Skin epidermis (tissue), 12 donors: ENCODE data around the gene KRT86.
"Not testable (repeated sequence)": the region's sequence is repeated elsewhere in the genome, so short reads cannot be mapped to it uniquely, and the experiment has no call there.

Experiments used
- H3K27ac ChIP-seq, 21 experiments: fragments of 200-600 bp; sonication (generic) in 11 of 21; one replicate each; pipeline ENCODE4 v1.5.0; 2020; ENCODE audit warnings: mild to moderate bottlenecking in 3 of 21, inconsistent platforms in 2 of 21, moderate library complexity in 2 of 21
- H3K4me3 ChIP-seq, 7 experiments: fragments of 200-600 bp; sonication (generic) in 2 of 7; one replicate each; pipeline ENCODE4 v1.5.0; 2020; ENCODE audit warnings: inconsistent platforms in 2 of 7, mild to moderate bottlenecking in 2 of 7, moderate library complexity in 1 of 7

KRT86 gene

DNA sequence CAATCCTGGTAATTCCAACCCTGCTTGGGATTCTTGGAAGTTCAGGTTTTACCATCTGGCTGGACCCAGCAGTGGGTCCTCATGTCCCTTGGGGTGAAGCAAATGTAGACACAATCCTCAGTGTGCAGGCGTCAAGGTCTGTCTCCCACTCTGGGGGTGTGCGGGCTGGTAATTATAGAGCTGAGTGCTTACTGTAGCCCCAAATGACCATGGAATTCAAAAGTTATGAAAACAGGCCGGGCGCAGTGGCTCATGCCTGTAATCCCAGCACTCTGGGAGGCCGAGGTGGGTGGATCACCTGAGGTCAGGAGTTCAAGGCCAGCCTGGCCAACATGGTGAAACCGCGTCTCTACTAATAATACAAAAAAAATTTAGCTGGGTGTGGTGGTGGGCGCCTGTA is 70.6 kb downstream of the KRT86 start:
- H3K4me3 ChIP-seq, H3K27ac ChIP-seq: not testable (repeated sequence)

DNA sequence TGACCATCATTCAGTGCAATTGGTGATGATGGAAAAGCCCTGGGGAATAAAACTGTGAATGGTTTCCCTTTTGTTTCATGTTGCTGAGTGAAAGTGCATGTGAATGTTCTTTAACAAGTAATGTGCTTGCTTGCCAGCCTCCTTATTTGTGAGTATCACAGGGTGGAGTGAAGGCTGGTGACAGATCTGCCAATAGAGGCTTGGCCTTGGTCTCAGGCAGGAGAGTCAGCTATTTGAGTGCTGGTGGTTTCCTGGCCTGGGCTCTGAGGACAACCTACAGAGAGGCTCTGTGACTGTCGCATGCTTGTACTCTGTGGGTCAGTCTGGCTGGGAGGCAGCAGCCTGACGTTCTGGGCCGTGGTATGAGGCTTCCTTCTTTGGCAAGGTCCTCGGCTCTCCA is 72.1 kb downstream of the KRT86 start:
- no peak overlapping the region for H3K4me3 ChIP-seq
- H3K27ac ChIP-seq, result peak overlapping the region in 2 of 21 experiments; percentile 29 to 38

DNA sequence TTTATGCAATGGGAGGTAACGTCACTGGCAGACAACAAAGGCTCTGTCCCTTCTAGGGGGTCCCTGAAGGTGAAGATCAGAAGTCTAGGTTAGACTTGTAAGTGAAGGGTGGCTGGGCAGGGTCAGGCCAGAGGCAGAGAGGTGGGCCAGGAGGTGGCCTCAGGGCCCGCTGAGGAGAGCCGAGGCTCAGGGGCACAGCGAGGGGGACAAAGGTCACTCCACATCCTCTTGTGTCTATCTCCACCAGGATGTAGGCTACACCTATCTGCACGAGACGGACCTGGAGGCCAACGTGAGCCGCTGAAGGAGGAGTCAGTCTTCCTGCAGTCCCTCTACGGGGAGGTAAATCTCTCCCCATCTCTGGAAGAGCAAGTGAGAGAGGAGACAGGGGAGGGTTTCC is 72.6 kb downstream of the KRT86 start:
- Histone ChIP-seq H3K4me3 (no peak overlapping the region), H3K27ac (peak overlapping the region in 2 of 21 experiments; percentile 29 to 38)

DNA sequence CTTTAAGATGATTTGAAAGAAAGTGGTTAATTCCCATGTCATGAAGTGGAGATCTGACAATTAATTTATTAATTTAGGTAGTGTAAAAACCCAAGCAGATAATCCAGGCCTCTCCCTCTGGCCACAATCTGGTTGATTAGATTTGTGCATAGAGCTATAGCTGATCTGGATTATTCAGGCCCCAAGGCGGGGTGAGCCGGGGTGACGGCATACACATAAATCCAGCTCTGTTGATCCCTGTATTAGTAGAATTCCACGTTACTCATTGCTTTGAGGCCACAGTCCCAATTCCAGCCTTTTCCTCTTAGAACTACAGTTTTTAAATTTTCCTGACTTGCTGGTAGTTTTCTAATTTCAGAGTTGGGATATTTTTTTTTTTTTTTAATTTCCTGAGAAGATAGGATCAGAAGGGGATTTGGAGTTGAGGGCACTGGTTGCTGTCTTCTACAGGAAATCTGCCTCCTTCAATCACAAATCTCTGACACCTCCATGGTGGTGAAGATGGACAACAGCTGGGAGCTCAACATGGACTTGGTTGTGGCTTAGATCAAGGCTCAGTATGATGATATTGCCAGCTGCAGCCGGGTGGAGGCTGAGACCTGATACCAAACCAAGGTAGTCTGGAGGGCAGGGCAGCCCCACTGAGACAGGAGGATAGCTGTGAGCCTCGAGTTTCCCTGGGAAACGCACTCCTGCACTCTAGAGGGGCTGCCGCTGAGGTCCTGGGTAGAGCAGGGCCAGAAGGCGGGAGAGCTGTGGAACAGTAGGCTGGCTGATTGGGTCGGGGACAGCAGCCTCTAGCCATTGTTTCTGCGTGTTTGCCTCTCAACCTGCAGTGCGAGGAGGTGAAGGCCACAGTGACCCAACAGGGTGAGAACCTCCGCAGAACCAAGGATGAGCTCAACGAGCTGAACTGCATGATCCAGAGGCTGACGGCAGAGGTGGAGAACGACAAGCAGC is 73.4 kb downstream of the KRT86 start:
- H3K4me3 ChIP-seq, result no peak overlapping the region
- H3K27ac ChIP-seq, result no peak overlapping the region

DNA sequence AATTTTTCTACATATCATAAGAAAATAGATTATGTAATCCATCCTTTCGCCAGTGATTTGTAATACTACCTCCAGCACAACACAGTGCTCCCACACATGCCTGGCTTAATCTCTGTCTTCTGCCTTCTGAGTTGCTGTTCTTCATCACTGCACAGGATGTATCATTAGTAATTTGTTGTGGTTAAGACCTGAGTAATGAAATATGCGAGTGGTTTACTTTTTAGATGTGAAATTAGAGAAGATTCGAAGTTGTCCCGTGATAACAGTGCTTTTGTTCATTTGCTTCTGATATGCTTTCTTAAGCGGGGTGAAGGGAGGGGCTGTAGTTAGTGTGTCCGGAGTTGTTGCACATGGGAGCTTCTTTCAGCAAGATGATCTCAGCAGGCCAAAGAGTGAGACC is 74.8 kb downstream of the KRT86 start:
- no peak overlapping the region for H3K27ac ChIP-seq

DNA sequence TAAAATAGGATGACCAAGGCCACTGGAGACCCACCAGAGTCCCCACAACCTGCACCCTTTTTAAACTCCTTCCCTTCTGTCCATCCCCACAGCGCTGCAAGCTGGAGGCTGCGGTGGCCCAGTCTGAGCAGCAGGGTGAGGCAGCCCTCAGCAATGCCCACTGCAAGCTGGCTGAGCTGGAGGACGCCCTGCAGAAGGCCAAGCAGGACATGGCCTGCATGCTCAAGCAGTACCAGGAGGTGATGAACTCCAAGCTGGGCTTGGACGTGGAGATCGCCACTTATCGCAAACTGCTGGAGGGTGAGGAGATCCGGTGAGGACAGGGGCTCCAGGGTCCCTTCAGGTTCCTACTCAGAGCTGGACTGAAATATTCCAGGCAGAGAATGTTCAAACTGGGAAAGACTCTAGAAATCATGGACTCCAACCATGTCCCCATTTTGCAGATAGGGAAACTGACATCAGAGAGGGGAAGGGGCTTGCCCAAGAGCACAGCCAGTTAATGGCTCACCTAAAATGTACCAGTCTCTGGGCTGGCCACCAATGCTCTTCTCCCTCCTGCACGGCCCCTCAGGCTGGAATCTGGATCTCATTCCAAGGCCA is 75.7 kb downstream of the KRT86 start:
- Histone ChIP-seq H3K4me3 (no peak overlapping the region), H3K27ac (no peak overlapping the region)

More for the DNA sequence above, 74.8 kb downstream of the KRT86 start:
- H3K4me3 ChIP-seq, result no peak overlapping the region

DNA sequence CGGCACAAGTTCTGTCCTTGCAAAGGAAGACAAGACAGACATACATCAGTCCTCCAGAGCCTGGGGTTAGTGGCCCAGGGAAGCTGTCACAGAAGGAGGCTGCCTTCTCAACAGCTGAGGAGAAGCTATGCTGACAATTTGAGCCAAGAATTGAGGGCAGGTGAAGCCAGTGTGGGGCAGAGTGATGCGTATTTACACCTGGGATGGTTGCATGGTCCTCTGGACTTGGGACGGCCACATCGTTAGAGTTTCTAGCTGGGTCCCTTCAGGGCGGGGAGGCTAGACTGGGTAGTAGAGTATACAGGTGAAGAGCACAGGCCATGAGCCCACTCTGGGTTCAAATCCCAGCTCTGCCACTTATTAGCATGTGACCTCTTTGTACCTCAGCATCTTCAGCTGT is 76.3 kb downstream of the KRT86 start:
- H3K4me3 ChIP-seq, result no peak overlapping the region
- H3K27ac ChIP-seq, result no peak overlapping the region

DNA sequence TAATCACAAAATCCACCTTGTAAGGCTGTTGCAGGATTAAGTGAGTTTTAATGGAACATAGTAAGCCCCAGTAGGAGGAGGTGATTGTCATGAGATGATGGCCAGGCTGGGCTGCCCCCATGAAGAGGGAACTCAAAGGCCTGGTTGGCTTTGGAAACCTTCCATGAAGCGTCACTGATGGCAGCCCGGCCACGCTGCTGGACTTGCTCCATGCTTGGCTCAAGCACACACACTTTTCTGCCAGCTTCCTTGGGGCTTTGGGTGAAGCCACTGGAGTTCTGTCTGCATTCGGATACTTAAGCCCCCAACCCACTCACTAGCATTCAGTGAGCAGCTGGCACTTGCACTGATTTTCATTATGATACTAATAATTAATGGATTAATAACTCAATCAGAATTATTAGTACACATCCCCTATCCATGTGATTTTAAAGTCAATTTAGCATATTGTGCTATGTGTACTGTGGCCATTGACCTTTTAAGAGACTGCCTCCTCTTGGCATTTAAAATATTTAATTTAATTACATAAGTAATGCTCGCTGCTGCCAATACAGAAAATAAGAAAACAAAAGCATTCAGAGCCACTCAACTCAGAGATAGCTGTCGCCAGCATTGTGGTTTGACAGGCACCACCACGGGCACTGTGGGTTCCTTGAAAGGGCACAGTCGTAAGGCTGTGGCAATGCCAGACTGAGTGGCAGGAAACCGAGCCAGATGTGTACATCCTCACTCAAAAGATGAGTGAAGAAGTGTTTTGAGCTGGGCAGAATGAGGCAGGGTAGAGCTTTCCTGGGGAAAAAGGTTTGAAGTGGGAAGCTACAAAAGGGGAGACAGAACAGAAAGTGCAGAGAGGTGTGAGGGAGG is 77.0 kb downstream of the KRT86 start:
- Histone ChIP-seq H3K4me3 (no peak overlapping the region), H3K27ac (peak overlapping the region in 3 of 21 experiments; percentile 3 to 43 (median 16))

DNA sequence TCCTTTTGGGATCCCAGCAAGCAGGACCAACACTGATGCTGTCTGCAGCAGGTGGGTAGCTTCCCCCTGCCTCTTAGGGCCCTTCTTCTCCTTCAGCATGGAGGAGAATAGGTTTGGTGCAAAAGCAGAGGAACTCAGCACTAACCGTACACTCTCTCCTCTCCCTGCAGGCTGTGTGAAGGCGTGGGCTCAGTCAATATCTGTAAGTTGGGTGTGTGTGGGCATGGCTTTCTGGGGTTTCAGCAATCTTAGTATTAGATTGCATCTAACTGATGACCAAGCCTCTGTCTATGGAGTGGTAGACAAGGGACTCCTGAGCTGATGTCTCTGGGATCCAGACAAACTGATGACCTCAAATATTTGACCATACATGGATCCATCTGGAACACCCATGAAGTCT is 78.5 kb downstream of the KRT86 start:
- no peak overlapping the region for H3K27ac ChIP-seq
- no peak overlapping the region for H3K4me3 ChIP-seq

DNA sequence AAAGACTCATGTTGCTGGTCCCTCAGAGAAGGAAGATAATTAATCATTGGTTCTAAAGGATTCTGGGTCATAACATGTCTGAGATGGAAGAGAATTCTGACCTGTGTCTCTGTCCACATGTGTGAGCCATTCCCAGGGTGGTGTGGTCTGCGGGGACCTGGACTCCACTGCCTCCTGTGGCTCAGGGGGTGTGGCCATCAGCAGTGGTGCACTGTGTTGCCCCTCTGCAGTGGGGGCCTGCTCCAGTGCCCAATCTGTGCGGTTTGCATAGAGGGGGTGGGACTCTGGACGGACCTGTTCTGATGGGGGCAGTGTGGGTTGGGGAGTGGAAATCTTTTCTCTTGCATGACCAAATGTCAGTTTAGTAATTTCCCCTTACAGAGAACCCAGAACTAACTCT is 79.3 kb downstream of the KRT86 start:
- Histone ChIP-seq H3K27ac (no peak overlapping the region), H3K4me3 (no peak overlapping the region)

DNA sequence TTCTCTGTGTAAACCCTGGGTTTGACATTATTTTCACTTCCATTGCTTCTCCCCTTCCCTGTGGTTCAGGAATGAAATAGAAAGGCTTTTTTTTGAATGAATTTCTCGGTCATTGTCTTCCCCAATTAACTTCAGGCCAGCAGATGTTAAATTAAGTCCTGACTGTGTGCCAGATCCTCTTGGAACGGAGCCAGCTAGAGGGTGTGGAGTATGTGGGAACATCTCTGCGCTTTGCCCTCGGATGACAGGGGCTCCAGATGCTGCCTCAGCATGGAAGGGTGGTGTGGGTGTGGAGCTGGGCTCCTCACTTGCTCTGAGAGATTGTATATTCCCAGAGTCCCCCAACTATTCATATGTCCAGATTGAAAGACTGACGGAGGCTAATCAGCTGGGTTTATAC is 79.8 kb downstream of the KRT86 start:
- Histone ChIP-seq H3K4me3 (no peak overlapping the region), H3K27ac (no peak overlapping the region)

DNA sequence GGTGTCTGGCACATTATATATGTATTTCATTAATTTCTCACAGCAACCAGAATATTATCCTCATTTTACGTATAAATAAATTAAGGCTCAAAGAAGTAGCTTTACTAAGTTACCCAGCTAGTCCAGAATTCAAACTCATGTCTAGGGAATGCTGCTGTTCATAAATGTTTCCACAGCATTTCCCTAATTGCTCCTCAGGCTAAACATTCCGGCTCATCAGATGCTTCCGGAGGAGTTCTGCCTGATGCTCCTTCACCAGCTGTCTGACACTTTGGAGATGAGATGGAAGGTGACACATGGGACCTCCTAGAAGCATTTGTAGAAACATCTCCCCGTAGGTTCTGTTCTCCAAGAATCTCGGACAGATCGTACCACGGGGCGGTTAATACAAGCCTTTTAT is 80.7 kb downstream of the KRT86 start:
- Histone ChIP-seq H3K27ac (no peak overlapping the region), H3K4me3 (no peak overlapping the region)

DNA sequence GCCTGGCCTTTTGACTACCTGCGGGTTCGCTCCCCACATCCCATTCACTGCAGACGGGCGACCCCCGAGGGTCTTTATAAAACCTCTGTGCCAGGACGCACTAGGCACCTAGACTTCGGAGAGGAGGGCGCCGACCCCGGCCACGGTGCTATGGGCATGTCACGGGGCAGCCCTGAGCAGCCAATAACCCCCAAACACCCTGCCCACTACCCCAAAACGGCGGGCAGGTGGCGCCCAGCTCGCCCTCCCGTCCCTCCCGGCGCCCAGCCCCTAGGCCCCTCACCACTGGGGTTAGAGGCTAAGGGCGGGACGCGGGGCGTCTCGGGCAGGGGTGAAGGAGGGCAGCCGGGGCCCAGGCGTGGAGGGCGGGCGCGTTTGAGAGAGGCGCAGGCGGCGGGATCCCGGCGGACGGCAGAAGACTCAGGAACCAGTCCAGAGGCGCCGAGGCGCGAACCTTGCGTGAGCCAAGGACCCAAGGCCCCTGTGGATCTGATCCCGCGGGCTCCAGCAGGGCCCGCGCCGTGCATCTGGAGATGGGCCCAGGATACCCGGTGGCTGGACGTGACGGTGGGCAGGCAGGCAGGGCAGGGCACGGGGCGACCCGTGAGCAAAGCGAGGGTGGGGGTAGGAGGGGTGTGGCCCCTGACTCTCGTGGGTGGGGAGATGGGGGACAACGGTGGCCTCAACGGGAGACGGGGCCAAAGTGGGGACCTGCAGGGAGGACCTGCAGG is 81.8 kb downstream of the KRT86 start:
- no peak overlapping the region for H3K27ac ChIP-seq
- no peak overlapping the region for H3K4me3 ChIP-seq

DNA sequence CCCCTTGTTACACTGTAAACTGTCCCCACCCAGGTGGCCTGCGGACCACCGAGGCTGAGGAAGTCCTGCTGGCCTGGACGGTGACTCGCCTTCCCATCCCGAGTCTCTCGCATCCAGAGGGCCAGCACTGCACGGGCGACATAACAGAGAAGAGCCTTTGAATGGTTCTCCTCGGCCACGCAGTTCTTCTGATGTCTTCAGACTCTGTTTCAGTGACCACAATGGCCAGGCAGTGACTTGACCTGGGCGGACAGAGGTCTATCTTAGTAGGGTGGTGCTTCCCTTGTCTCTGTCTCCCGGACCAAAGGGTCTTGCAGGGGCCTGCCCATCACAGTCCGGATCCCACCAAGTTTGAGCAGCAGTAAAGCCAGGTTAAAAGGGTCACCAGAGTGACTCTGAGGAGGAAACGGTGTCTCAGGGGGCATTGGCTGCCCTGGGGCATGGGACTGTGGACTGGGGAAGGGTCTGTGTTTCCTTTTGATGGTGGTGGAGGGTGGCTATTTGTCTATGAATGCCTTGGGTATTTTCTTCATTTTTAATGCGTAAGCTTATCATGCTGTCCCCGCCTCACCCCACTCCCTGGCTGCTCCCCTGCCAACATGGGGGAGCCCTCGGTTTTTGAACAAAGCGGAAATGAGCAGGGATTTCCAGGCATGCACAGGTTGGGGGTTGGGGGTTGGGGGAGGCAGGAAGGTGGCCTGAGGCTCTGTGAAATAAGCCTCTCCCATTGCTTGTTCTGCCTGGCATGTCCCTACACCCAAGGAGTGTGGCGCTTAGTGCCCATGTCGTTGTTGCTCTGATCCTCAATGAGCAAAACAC is 82.5 kb downstream of the KRT86 start:
- Histone ChIP-seq H3K27ac (no peak overlapping the region), H3K4me3 (no peak overlapping the region)
